Spinal cord (tissue), 10 donors: Measurements from ENCODE around the gene FGL2. TPM values are rescaled to one million over a fixed set of nuclear protein-coding genes. Genes with fewer than 3 reads are reported as not detected.

Experiments
- DNase-seq, 6 donors: peaks; one replicate each; pipeline versions ENCODE4 v3.0.0 to v3.0.0-alpha.2; 2013 to 2015; ENCODE audit warnings: low spot score in 6 of 6, low read depth in 4 of 6
- H3K27ac ChIP-seq: one replicate; pipeline ENCODE4 v1.5.1; 2013; ENCODE audit warnings: low read depth, low read length, control low read depth
- H3K27me3 ChIP-seq: one replicate; pipeline ENCODE4 v1.6.1; 2013; ENCODE audit warnings: low read length; ENCODE audit not compliant: control insufficient read depth, insufficient read depth
- H3K36me3 ChIP-seq: one replicate; pipeline ENCODE4 v1.6.1; 2013; ENCODE audit warnings: low read length; ENCODE audit not compliant: control insufficient read depth, insufficient read depth
- H3K4me1 ChIP-seq: one replicate; pipeline ENCODE4 v1.6.1; 2013; ENCODE audit warnings: low read length; ENCODE audit not compliant: control insufficient read depth, insufficient read depth
- H3K4me3 ChIP-seq: one replicate; pipeline ENCODE4 v1.5.1; 2013; ENCODE audit warnings: low read depth, low read length, control low read depth
- H3K9me3 ChIP-seq: one replicate; pipeline ENCODE4 v1.6.1; 2013; ENCODE audit warnings: low read length; ENCODE audit not compliant: control insufficient read depth, insufficient read depth
- WGBS: methylation state at CpG from one replicate; pipeline ENCODE4 v1.1.5; 2013; ENCODE audit warnings: missing lambda C conversion rate; ENCODE audit not compliant: insufficient coverage; 5-methylcytosine and 5-hydroxymethylcytosine counted together
- polyA plus RNA-seq, 2 donors: library from polyadenylated mRNA; unstranded; fragments of 120-200 nt; gene quantifications; one replicate each; pipeline ENCODE4 v1.2.1, GENCODE V29; 2013; ENCODE audit not compliant: insufficient read length in 2 of 2
- total RNA-seq, 2 donors: library from RNA; depleted of rRNA in 1 of 2; stranded (reverse); fragments of 120-200 nt in 1 of 2; fragments of >200 nt in 1 of 2; gene quantifications; one replicate each; pipeline versions ENCODE4 v1.2.3 to v1.2.4, GENCODE V29; 2013 to 2014
- donor health status: healthy.

The FGL2 gene
- total and polyA plus RNA-seq, 4 donors = 3.9 to 135 (median 69.6) TPM

DNA sequence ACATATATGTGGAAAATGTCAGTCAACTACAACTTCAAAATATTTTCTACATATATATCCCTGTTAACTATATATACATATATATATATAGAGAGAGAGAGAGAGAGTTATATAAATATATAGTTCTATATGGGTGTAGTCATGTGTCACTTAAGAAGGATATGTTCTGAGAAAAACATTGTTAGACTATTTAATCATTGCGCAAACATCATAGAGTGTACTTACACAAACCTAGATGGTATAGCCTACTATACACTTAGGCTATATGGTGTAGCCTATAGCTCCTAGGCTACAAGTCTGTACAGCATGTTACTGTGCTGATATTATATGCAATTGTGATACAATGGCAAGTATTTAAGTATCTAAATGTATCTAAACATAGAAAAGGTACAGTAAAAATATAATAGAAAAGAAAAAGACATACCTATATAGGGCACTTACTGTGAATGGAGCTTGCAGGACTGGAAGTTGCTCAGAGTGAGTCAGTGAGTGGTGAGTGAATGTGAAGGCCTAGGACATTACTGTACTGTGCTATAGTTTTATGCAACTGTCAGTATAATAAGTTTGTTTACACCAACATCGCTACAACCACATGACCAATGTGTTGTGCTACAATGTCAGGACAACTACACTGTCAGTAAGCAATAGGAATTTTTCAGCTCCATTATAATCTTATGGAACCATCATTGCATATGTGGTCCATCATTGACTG, 18.0 kb upstream of the FGL2 start:
- no CpG with 5 or more reads among the region's 2 CpGs for WGBS
- H3K36me3 ChIP-seq = no peaks in the 10 kb centered on the region
- no peak overlapping the region for H3K4me3 ChIP-seq
- H3K27me3 ChIP-seq = no peaks in the 10 kb centered on the region
- peaks cover 2% of the 10 kb centered on the region for H3K9me3 ChIP-seq
- H3K27ac ChIP-seq = no peak overlapping the region
- H3K4me1 ChIP-seq = no peaks in the 10 kb centered on the region
- no peak for DNase-seq

DNA sequence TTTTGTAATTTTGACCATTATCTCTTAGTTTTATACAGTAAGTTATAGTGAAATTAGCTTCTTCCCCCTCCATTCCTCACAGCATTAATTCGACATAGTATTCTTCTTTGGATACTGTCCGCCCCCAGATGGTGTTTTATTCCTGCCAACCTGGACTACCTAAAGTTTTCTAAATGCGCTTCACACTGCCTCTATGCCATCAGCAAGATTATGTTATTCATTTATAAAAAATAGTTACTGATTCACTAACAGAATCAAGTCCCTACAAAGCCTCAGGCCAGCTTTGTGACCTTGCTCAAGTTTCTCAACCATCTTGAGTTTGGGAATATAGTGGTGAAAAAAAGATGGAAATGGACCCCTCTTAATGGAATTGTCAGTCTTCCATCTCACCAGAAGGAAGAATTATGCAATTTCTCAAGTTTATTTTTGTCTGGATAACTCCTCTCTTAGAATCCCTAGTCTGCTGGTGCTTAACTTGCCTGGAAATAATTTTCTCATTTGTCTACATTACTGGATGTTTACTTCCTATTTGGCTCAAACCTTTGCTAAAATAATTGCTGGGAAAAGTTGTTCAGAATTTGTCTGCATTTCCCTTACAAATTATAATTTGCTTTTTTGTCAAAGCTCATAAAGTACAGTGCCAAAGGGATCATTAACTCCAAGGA, 16.7 kb upstream of the FGL2 start:
- Histone ChIP-seq H3K4me1 (no peaks in the 10 kb centered on the region), H3K27ac (no peak overlapping the region), H3K36me3 (no peaks in the 10 kb centered on the region), H3K4me3 (no peak overlapping the region), H3K27me3 (no peaks in the 10 kb centered on the region), H3K9me3 (peaks cover 2% of the 10 kb centered on the region)
- DNase-seq = peak in 1 of 6 donors; percentile 70
- no CpG with 5 or more reads among the region's 3 CpGs for WGBS

DNA sequence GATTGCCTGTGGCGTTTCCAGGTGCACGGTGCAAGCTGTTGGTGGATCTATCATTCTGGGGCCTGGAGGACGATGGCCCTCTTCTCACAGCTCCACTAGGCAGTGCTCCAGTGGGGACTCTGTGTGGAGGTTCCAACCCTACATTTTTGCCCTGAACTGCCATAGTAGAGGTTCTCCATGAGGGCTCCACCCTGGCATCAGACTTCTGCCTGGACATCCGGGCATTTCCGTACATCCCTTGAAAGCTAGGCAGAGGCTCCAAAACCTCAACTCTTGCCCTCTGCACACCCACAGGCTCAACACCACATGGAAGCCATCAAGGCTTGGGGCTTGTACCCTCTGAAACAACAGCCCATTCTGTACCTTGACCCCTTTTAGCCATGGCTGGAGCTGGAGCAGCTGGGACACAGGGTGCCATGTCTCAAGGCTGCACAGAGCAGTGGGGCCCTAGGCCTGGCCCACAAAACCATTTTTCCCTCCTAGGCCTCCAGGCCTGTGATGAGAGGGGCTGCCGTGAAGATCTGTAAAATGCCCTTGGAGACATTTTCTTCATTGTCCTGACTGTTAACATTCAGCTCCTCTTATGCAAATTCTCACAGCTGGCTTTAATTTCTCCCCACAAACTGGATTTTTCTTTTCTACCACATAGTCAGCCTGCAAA, 10.0 kb upstream of the FGL2 start:
- 96% methylated on average over 6 of the region's 6 CpGs for WGBS
- no peak for DNase-seq

DNA sequence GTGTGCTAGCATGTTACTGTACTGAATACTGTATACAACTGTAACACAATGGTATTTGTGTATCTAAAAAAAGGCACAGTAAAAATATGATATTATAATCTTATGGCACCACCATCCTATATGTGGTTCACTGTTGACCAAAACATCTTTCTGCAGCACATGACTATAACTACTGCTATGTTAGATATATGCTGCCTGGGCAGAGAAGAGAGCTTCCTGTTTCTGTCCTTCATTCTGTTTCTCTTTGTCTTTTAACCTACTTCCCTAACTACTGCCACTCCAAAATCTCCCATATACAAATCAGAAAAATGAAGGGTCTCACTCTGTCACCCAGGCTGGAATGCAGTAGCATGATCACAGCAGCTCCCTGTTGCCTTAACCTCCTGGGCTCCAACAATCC, 8.8 kb upstream of the FGL2 start:
- H3K9me3 ChIP-seq = peaks cover 13% of the 10 kb centered on the region
- H3K36me3 ChIP-seq = no peaks in the 10 kb centered on the region
- DNase-seq = no peak

More for the DNA sequence above, 10.0 kb upstream of the FGL2 start:
- Histone ChIP-seq H3K9me3 (peaks cover 13% of the 10 kb centered on the region), H3K36me3 (no peaks in the 10 kb centered on the region), H3K4me1 (no peaks in the 10 kb centered on the region), H3K4me3 (no peak overlapping the region), H3K27ac (no peak overlapping the region), H3K27me3 (no peaks in the 10 kb centered on the region)

DNA sequence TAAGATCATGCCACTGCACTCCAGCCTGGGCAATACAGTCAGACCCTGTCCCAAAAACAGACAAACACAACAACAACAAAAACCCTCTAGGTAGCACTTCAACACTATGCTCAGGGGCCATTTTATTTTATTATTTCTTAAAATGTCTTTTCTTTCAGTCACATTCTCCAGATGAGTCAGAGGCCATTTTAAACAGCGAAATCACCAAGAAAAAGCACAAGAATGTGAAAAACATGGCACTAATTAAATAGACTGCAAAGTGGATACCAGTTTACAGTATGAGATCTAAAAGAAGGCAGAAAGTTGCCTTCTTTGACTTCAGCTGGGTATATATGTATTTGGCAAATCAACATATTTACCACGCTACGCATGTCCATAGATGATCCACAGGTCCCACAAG, 6.1 kb upstream of the FGL2 start:
- Histone ChIP-seq H3K9me3 (peaks cover 13% of the 10 kb centered on the region), H3K27me3 (no peaks in the 10 kb centered on the region), H3K4me1 (no peaks in the 10 kb centered on the region), H3K4me3 (no peak overlapping the region), H3K36me3 (no peaks in the 10 kb centered on the region), H3K27ac (no peak overlapping the region)
- no peak for DNase-seq
- no CpG with 5 or more reads among the region's 3 CpGs for WGBS

More for the DNA sequence above, 8.8 kb upstream of the FGL2 start:
- Histone ChIP-seq H3K27me3 (no peaks in the 10 kb centered on the region), H3K27ac (no peak overlapping the region), H3K4me1 (no peaks in the 10 kb centered on the region), H3K4me3 (no peak overlapping the region)

- Histone ChIP-seq H3K27me3 (no peaks in the 10 kb centered on the region), H3K27ac (no peak overlapping the region), H3K4me1 (peaks cover 6% of the 10 kb centered on the region), H3K9me3 (no peaks in the 10 kb centered on the region), H3K4me3 (no peak overlapping the region), H3K36me3 (no peaks in the 10 kb centered on the region)
- no peak for DNase-seq
- 29% methylated on average over 1 of the region's 4 CpGs for WGBS
These were observed 2.9 kb upstream of the FGL2 start for GRCh38 chr7:77202481-77202976.

- H3K4me3 ChIP-seq = no peak overlapping the region
- H3K36me3 ChIP-seq = no peaks in the 10 kb centered on the region
- no peaks in the 10 kb centered on the region for H3K9me3 ChIP-seq
- no peak overlapping the region for H3K27ac ChIP-seq
- peaks cover 6% of the 10 kb centered on the region for H3K4me1 ChIP-seq
- no peak for DNase-seq
- WGBS = no CpG with 5 or more reads among the region's 2 CpGs
- H3K27me3 ChIP-seq = no peaks in the 10 kb centered on the region
These were observed 923 bp upstream of the FGL2 start for GRCh38 chr7:77200542-77200941.

DNA sequence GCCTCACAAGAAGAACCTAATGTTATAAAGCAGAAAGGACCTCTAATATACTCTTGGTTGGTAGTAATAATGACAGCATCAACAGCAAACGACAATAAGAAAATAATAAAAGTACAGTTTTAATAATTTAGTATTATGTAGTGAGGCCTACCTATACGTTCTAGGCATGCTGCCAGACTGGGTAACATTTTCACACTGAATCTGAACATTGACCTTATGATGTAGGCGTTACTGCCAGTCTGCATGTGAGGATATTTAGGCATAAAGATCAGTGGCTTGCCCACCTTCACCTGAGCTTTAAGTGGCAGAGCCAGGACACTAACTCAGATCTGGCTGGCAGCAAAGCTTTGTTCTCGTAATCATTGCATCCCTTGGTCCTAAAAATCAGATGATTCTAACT, 2.5 kb downstream of the FGL2 start:
- Histone ChIP-seq H3K4me1 (peaks cover 6% of the 10 kb centered on the region), H3K36me3 (no peaks in the 10 kb centered on the region), H3K27me3 (no peaks in the 10 kb centered on the region), H3K9me3 (no peaks in the 10 kb centered on the region), H3K27ac (no peak overlapping the region), H3K4me3 (peak overlapping the region; percentile 4)
- DNase-seq = no peak
- 92% methylated on average over 3 of the region's 4 CpGs for WGBS

DNA sequence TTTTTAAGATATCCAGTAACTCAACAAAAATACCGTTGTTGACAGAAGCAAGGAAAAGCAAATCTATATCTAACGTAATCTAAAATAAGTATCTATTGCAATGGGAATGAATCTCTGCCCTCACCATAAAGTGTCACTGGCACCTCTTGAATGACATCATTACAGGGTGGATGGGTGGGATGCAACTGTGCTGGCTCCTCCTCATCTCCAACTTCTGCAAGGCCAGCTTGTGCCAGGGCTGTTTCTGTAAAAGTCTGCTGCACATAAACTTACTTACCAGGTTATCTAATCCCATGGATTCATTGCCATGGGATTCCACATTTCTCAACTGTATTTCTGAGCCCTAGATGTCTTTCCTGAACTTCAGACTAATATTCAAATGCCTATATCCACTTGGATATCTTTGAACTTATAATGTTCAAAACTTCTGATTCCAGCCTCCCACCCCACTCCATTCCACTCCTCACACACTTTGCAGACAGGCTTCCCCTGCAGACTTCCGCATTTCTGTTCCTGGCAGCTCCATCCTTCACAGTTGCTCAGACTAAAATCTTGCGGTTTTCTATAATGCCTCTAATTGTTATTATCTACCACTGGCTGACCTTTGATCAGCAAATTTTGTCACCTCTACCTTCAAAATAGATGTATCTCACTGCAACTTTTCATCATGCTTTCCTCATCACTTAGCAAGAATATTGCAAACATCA, 10.7 kb downstream of the FGL2 start:
- 76% methylated on average over 2 of the region's 4 CpGs for WGBS
- H3K27me3 ChIP-seq = no peaks in the 10 kb centered on the region

More for the DNA sequence above, 10.7 kb downstream of the FGL2 start:
- Histone ChIP-seq H3K27ac (no peak overlapping the region), H3K4me1 (no peaks in the 10 kb centered on the region), H3K4me3 (no peak overlapping the region), H3K36me3 (no peaks in the 10 kb centered on the region), H3K9me3 (no peaks in the 10 kb centered on the region)
- DNase-seq = no peak
